Stimulated activated naive CD8-positive, alpha-beta T cell treated with anti-CD3 and anti-CD28 coated beads, Interleukin-15, Interleukin-2, amounts not matched to agents 100 U/mL and 50 U/mL, for 24 hours (primary cell): Measurements from ENCODE around the gene S100Z.
A peak's percentile ranks its signal among the peaks of the same experiment; 100 is the strongest.
"Not testable (repeated sequence)": the region's sequence is repeated elsewhere in the genome, so short reads cannot be mapped to it uniquely, and the experiment has no call there.

ENCODE experiments used
- ATAC-seq: fragments of 150-1000 bp; cut with Tn5 transposase; one replicate; pipeline ENCODE4 v1.10.0; 2021
- DNase-seq: peaks from one replicate; pipeline ENCODE4 v3.0.0; 2021

The S100Z gene

GRCh38 chr5:76849419-76850291 is at the start of gene S100Z:
Gene S100Z (plus strand): TSS chr5:76850014. CDS start chr5:76875360, 25,346 bp downstream.
- DNase-seq = peak; percentile 26
- peak; percentile 75 for ATAC-seq

DNA sequence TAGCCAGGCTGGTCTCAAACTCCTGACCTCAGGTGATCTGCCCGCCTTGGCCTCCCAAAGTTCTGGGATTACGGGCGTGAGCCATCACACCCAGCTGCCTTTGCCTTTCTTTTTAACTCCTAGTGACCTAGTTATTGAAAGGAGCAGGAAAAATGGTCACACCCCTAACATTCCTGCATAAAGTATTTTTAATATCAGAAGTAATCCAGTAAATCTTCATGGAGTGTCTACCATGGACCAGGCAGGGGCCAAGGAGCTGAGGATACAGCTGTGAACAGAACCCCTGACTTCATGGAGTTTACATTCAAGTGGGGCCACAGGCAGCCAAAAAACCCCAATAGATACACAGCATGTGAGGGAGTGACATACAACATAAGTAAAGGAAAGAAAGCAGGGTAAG is 49.2 kb upstream of the S100Z start:
- ATAC-seq = no peak
- DNase-seq = no peak

DNA sequence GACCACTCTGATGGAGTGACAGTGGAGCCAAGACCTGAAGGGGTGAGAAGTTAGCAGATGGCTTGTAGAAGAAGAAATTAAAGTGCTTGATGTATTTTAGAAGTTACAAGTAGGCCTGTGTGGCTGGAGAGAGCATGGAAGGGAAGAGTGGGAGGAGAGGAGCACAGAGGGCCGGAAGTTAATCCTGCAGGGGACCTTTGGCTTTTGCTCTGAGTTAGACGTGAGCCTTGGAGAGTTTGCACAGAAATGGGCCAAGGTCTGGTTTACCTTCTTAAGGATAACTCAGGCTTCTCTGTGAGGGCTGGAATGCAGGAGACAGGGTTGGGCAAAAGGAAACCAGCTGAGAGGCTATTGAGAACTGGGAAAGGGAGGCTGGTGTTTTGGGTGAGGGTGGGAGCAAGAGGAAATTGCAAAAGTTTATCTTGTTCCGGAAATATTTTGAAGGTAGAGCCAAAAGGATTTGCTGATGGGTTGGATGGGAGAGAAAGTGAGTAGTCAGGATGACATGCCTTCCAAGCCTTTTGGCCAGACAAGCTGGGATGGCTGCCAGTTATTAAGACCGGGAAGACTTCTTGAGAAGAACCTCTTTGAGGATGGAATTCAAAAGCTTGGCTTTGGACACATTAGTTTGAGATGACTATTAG is 48.5 kb upstream of the S100Z start:
- ATAC-seq = no peak
- no peak for DNase-seq

- ATAC-seq (no peak), DNase-seq (no peak)
Observed at GRCh38 chr5:76801803-76802195, 48.0 kb upstream of the S100Z start.

DNA sequence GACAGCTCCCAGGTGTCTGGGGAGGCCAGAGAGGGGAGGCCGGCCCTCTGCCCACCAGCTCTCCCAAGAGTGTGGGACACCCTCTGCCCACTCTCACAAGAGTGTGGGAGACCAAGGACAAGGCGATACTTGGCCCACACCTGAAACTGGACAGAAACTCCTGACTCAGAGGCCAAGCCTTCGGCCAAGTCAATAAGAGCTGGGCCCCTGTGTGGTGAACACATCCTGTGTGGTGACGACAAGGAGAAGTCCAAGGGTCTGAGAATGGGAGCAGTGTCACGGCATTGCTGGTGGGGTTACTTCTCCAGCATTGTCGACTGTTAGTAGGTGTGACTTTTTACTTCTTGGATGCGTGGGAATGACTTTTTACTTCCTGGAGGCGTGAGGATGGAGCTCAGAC is 45.5 kb upstream of the S100Z start:
- ATAC-seq (no peak), DNase-seq (no peak)

DNA sequence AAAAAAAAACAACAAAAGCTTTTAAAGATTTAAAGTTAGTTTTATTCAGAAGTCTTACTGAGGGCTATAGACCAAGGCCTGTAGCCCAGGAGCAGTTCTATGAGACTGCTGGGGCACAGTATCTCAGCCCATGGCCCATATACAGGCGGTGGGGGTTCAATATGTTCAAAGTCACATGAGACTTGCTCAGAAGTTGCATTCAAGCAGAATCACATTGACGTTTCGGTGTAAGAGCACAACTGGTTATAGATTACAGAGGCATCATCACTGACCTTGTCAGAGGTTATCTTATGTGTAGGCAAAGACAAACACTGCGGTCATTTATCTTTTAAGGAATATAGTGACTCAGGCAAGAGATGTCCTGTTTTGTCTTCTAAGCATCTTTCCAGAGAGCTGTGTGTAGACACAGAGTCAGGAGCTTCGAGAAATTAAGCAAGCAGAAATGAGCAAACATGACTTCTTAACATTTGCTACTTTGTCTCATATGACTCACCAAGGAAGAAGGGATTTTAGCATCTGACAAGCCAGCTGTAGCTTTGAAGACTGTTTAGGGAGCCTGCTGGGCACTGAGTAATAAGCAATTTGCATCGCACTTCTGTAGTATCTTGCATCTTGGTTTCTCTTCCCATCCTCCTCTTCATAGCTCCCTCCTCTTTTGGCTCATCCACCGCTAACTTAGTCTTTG is 43.9 kb upstream of the S100Z start:
- ATAC-seq = no peak
- DNase-seq = no peak

GRCh38 chr5:76807296-76807695 is 42.5 kb upstream of the S100Z start:
- ATAC-seq = no peak
- DNase-seq = no peak

DNA sequence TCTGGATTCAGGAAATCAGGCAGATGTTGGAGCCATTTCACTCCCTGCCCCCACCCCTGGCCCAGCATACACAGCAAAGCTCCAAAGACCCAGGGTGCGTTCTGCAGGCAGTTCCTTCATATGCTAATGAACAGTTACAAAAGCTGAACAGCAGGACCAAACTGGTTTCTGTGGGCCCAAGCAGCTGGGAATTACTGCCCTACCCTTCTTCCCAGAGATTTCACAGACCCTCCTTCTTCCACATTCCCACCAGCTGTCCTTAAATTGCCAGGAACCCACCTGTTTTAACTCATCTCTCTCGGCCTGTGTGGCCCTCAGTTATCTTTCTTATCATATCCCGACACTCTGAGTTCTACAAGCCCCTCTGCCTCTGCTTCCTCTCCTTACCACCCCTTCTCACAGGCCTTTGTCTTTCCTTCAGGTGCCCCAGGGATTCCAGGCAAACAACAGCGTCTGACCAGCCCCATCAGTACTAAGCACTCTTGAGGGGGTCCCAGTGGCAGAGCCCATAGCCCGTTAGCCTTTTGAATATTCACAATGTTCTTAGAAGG is 41.6 kb upstream of the S100Z start:
- no peak for DNase-seq
- no peak for ATAC-seq

DNA sequence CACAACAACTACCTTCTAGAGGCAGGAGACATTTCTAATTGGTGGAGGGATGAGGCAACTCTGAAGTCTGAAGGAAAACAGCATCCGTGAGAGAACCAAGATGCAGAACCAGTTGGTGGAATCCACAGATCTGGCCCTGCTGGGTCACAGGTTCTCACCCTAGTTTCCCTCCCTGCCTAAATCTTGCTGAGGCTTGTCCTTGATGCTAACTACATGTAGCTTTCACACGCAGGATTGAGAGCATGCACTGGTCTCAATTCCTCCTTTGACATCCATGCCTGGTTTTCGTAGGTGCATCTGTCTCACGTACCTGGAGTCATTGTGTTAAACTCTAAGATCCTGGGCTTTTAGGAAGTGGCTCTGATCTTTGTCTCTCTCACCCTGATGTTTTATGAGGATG is 40.7 kb upstream of the S100Z start:
- no peak for ATAC-seq
- no peak for DNase-seq

- ATAC-seq (no peak), DNase-seq (no peak)
Observed at GRCh38 chr5:76810236-76810635, 39.6 kb upstream of the S100Z start.

- ATAC-seq = peak; percentile 23
Observed at GRCh38 chr5:76811214-76811613, 38.6 kb upstream of the S100Z start.

GRCh38 chr5:76812209-76812608 is 37.6 kb upstream of the S100Z start:
- not testable (repeated sequence) for ATAC-seq

More at GRCh38 chr5:76811214-76811613, 38.6 kb upstream of the S100Z start:
- no peak for DNase-seq

DNA sequence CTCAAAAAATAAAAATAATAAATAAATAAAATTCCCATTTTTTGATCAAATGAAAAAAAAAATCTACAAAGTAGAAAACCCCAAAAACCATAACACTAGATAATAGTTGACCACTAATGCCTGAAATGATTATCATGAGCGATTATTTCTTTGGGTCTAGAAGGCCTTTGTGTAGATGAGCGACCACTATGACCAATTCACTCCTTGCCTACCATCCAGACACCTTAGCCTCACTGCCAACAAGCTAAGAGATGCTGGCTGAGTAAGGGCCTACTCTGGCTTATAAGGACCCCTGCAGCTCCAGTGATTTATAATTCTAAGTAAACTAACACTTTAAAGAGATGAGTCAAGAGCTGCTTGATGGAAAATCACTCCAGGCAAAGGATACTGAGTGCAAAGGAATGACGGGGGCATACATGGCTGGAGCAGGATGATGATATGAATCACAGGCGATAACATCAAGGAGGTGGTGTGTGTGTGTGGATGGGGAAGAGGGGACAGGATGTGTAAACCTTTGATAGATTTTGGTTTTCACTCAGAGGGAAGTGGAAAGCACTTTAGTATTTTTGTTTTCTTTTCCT is 35.7 kb upstream of the S100Z start:
- DNase-seq = no peak

More at GRCh38 chr5:76812209-76812608, 37.6 kb upstream of the S100Z start:
- DNase-seq = not testable (repeated sequence)

DNA sequence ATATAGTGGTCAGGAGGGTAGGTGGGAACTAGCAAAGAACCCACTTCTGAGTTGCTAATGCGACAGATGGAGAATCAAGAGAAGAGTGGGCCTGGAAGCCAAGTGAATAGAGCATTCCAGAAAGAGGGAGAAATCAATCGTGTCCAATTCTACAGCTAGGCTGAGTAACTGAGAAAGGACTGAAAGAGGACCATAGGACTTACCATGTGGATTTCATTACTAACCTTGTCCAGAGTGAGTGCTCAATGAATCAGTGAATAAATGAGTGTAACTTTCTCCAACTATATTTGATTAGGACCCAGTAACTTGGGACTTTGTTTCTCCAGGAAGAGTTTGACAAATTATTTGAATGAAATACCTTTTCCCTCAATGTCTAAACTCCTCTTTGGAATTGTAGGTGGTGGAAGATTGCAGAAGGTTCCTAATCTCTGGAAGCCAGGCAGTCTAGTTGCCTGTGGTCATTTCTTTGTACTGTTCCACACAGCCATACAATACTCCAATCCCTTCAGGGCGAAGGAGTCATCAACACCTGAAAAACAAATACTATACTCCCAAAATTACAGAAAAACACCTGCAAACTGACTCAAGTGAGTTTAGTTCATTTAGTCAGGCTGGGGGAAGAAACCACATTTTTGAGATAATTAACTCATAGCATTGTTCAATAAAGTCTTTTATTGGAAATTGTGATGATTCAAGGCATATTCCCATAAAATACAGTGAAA is 33.5 kb upstream of the S100Z start:
- no peak for DNase-seq
- ATAC-seq = no peak

More for the DNA sequence above, 35.7 kb upstream of the S100Z start:
- ATAC-seq = no peak

DNA sequence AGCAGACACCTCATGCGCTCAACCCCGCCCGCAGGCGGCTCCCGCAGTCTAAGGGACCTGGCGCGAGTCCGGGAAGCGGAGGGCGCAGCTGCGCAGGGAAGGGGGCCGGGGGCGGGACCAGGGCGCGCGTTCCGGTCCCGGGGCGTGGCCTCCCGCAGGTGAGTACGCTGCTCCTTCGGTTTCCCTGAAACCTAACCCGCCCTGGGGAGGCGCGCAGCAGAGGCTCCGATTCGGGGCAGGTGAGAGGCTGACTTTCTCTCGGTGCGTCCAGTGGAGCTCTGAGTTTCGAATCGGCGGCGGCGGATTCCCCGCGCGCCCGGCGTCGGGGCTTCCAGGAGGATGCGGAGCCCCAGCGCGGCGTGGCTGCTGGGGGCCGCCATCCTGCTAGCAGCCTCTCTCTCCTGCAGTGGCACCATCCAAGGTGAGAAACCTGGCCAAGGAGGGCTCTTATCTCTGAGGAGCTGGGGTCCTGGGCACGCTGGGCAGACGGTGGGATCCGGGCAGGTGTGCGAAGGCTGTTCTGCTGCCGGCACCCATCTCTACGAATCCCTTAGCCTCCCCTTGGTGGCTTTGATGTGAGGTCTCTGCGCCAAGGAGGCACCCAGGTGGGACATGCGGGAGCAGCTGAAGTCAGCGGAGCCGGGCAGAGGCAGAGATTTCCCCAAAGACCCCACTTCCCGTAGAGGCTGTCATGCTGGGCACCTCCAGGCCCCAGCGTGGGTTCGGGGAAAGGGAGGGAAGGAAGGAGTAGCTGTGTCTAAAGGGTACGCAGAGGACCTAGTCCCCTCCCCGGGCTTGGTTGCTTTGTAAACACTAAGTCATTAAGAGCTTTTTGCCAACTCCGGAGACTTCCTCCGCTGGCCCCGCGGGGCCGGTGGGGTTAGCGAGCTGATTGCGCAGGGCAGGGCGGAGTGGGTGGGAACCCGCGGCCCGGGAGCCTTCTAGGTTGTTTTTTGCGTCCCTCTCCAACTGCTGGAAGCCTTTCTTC is 30.7 kb upstream of the S100Z start, which contains the start of gene F2RL1:
TSS of gene F2RL1 (plus strand) at position 187 of the 988 bp plus-strand sequence. CDS start at position 340, 153 bp downstream.
- peak; percentile 48 for DNase-seq
- ATAC-seq = peak; percentile 58

GRCh38 chr5:76819851-76820525 is 29.8 kb upstream of the S100Z start:
- no peak for DNase-seq
- ATAC-seq = no peak

GRCh38 chr5:76820526-76820890 is 29.3 kb upstream of the S100Z start:
- ATAC-seq = no peak
- no peak for DNase-seq

DNA sequence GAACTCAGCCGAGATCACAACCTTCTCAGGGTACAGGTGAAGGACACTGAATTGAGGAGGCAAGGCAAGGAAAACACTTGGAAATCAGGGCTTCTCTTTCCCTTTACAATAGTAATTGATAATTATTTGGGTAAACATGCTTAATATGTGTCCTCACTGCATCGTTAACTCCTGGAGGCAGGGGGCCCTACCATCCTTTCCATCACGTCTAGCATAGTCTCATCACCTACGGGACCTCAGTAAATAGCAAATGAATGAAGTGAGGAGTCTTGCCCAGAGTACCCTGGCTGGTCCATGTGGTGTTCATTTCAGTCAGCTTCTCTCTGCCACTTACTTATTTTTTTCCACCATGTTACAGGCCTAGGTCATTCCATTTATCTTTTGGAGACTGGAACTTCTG is 28.7 kb upstream of the S100Z start:
- no peak for DNase-seq
- ATAC-seq = no peak

GRCh38 chr5:76822105-76822731 is 27.6 kb upstream of the S100Z start:
- not testable (repeated sequence) for ATAC-seq, DNase-seq
